ENCODE data around the gene EFEMP2. TPM values are rescaled to one million over a fixed set of nuclear protein-coding genes. Genes with fewer than 3 reads are reported as not detected.

Gene EFEMP2
- total RNA-seq, 1 experiment from 2014 or later: 26.2 TPM

DNA sequence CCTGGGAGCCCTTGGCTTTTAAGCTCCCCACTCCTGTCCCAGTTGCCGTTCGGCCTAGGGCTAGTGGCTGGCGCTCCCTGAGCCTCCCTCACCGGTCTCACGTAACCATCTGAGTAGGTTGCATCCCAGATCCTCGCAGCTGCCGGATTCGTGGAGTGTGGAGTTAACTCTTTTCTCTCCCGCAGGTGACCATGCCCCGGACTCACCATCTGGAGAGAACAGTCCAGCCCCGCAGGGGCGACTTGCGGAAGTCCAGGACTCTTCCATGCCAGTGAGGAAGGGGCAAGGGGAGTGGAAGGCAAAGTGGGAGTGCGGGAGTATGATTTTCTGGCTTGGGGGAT is 11.5 kb downstream of the EFEMP2 start:
- peaks cover 0 to 3% of the 10 kb centered on the region in 2 experiments; a peak in 1 of 5 replicates for H3K9me3 Mint-ChIP-seq
- Histone ChIP-seq H2BK5ac (ENCODE audit: insufficient read length, low read length) (no peak overlapping the region), H3K18ac (ENCODE audit: insufficient read length, low read depth, low read length) (no peak overlapping the region), H3K9ac (ENCODE audit: extremely low read depth, insufficient read length, low read length) (peak overlapping the region; percentile 85), H3K14ac (ENCODE audit: insufficient read depth, low read length) (peak overlapping the region; percentile 91; the same call in 1 of the 2 replicates), H3T11ph (ENCODE audit: low read length) (no peak overlapping the region), H4K20me1 (ENCODE audit: control insufficient read depth, insufficient read depth, insufficient read length) (peaks cover 2% of the 10 kb centered on the region), H4K91ac (ENCODE audit: insufficient read length, low read depth, low read length) (no peak overlapping the region), H2BK12ac (ENCODE audit: insufficient read length, low read depth, low read length) (no peak overlapping the region), H3K27me3 (ENCODE audit: insufficient read depth, low read length) (no peaks in the 10 kb centered on the region), H2BK15ac (ENCODE audit: low read depth, low read length) (no peak overlapping the region), H3K23me2 (ENCODE audit: insufficient read length, low read depth, low read length, poor library complexity, severe bottlenecking) (peaks cover 25% of the 10 kb centered on the region), H3K4ac (ENCODE audit: low read depth, low read length) (no peak overlapping the region), H3K9me3 (ENCODE audit: control insufficient read depth, low read depth, low read length) (no peaks in the 10 kb centered on the region), H2AK5ac (ENCODE audit: insufficient read length, low read length) (no peak overlapping the region), H3K4me1 (ENCODE audit: insufficient read depth, low read length) (no peaks in the 10 kb centered on the region), H3K23ac (ENCODE audit: insufficient read length, low read depth, low read length) (no peak overlapping the region), H4K8ac (replicated peaks; ENCODE audit: insufficient read length, low read depth, low read length) (no peak overlapping the region), H3K27ac (ENCODE audit: insufficient read length, low read depth, low read length) (no peak overlapping the region), H3K79me2 (ENCODE audit: insufficient read depth, low read length) (peaks cover 9% of the 10 kb centered on the region; the same call in 1 of the 2 replicates), H4K5ac (ENCODE audit: insufficient read length, low read depth, low read length) (no peak overlapping the region), H2BK120ac (ENCODE audit: low read depth, low read length, poor library complexity, severe bottlenecking) (no peak overlapping the region), H3K79me1 (ENCODE audit: insufficient read depth, low read depth, low read length, poor library complexity, severe bottlenecking) (no peaks in the 10 kb centered on the region), H3K56ac (ENCODE audit: insufficient read length, low read depth, low read length) (no peak overlapping the region), H3K4me2 (ENCODE audit: insufficient read depth, insufficient read length, low read length) (peak overlapping the region; percentile 92), H2AFZ (ENCODE audit: low read length) (no peak overlapping the region), H2BK20ac (ENCODE audit: low read depth, low read length, poor library complexity, severe bottlenecking) (no peak overlapping the region)
- peaks cover 25% of the 10 kb centered on the region in 2 experiments for H3K4me1 Mint-ChIP-seq
- no peak for DNase-seq
- no peaks in the 10 kb centered on the region for H3K27me3 Mint-ChIP-seq (ENCODE audit: low read depth)
- peak overlapping the region; percentile 78 to 93 for H3K4me3 Mint-ChIP-seq
- H3K36me3 Mint-ChIP-seq (ENCODE audit: insufficient read depth in 1 of 3, low read depth in 3 of 3): peaks cover 32 to 46% (median 43%) of the 10 kb centered on the region in 3 experiments
- no peak for TF ChIP-seq CTCF (conservative IDR thresholded peaks at IDR 0.05)
- WGBS (ENCODE audit: extremely low coverage, insufficient read length, low lambda C conversion rate): no CpG with 5 or more reads among the region's 14 CpGs
- H3K27ac Mint-ChIP-seq: peak overlapping the region in 2 of 3 experiments; percentile 72 to 77; a peak in 3 of 7 replicates

Measured in H9 (cell line).